K562 (cell line): ENCODE data around the gene TSPYL2. TPM values are rescaled to one million over a fixed set of nuclear protein-coding genes. Genes with fewer than 3 reads are reported as not detected.

Experiments used
- ATAC-seq: fragments of 200-7000 bp; cut with Tn5 transposase; 3 replicates; pipeline ENCODE4 v1.9.1; 2020; ENCODE audit warnings: moderate library complexity
- BruUV-seq: library from RNA; stranded (reverse); fragments of 400-500 nt; replicated peaks from 2 replicates; lab custom pipeline; 2021; lab: Mats Ljungman, UMichigan
- CTCF ChIA-PET: fragments of 300-600 bp; formaldehyde crosslinking; extraction: SDS; loops from one replicate; lab custom pipeline; 2021; ENCODE audit warnings: low intra/inter-chr PET ratio; lab: Yijun Ruan, JAX
- POLR2A ChIA-PET: fragments of 300-600, 350-650 bp; sonication (Branson Sonifier 250); formaldehyde crosslinking; extraction: SDS; loops from one replicate; lab custom pipeline; 2021; ENCODE audit warnings: antibody characterized with exemption, inconsistent platforms; lab: Yijun Ruan, JAX
- DNase-seq, 4 experiments: peaks; one replicate each; pipeline versions ENCODE4 v3.0.0 to v3.0.0-alpha.2; 2011 to 2018; ENCODE audit warnings: low spot score in 3 of 4, mixed read lengths in 3 of 4; ENCODE audit errors: extremely low read depth in 1 of 4
- FAIRE-seq: peaks from 2 replicates; lab custom pipeline; 2011; peaks lifted over from hg19 to GRCh38; lab: Jason Lieb, UNC
- H2AFZ ChIP-seq: 2 replicates; pipeline ENCODE4 v1.6.0; 2011; ENCODE audit warnings: low read depth, low read length, control low read depth, inconsistent platforms
- H3K27ac ChIP-seq: fragments of 200-600 bp; 3 replicates; pipeline ENCODE4 v1.8.0; 2011; ENCODE audit warnings: low read depth, mild to moderate bottlenecking, control low read depth, inconsistent platforms, low read length, moderate library complexity, mixed read lengths; ENCODE audit errors: extremely low read depth
- H3K27me3 ChIP-seq, 2 experiments: fragments of 300-600 bp in 1 of 2; 2 replicates in 1 of 2; 3 replicates in 1 of 2; pipeline versions ENCODE4 v1.6.0 to v1.8.0; 2011; ENCODE audit warnings: inconsistent platforms in 2 of 2, low read length in 2 of 2, mild to moderate bottlenecking in 1 of 2, mixed read lengths in 1 of 2, moderate library complexity in 1 of 2; ENCODE audit not compliant: control insufficient read depth in 2 of 2, insufficient read depth in 2 of 2
- H3K36me3 ChIP-seq: fragments of 300-600 bp; 3 replicates; pipeline ENCODE4 v1.8.0; 2011; ENCODE audit warnings: mild to moderate bottlenecking, low read length, inconsistent platforms; ENCODE audit not compliant: control insufficient read depth, insufficient read depth
- H3K4me1 ChIP-seq, 2 experiments: fragments of 200-600 bp in 1 of 2; replicated peaks in 1 of 2; 2 replicates in 1 of 2; 3 replicates in 1 of 2; pipeline versions ENCODE4 v1.5.1 to v1.8.0; 2011; ENCODE audit warnings: inconsistent platforms in 2 of 2, low read length in 2 of 2, mild to moderate bottlenecking in 1 of 2, mixed read lengths in 1 of 2, moderate library complexity in 1 of 2; ENCODE audit not compliant: control insufficient read depth in 2 of 2, insufficient read depth in 2 of 2
- H3K4me2 ChIP-seq: 2 replicates; pipeline ENCODE4 v1.6.1; 2011; ENCODE audit warnings: low read length, control low read depth, inconsistent platforms, mixed read lengths; ENCODE audit not compliant: insufficient read depth
- H3K4me3 ChIP-seq: fragments of 200-600 bp; sonication (generic), shearing (Covaris generic); 2 replicates; pipeline ENCODE4 v1.5.1; 2016; ENCODE audit warnings: control low read depth, inconsistent platforms
- H3K79me2 ChIP-seq: fragments of 200-600 bp; 3 replicates; pipeline ENCODE4 v1.8.0; 2011; ENCODE audit warnings: low read length, inconsistent platforms; ENCODE audit not compliant: control insufficient read depth, insufficient read depth
- H3K9ac ChIP-seq, 2 experiments: 2 replicates each; pipeline versions ENCODE4 v1.6.0 to v1.6.1; 2011; ENCODE audit warnings: low read depth in 2 of 2, low read length in 2 of 2, control low read depth in 1 of 2, inconsistent platforms in 1 of 2, mild to moderate bottlenecking in 1 of 2, mixed read lengths in 1 of 2; ENCODE audit not compliant: insufficient read depth in 1 of 2
- H3K9me1 ChIP-seq: one replicate; pipeline ENCODE4 v1.6.0; 2011; ENCODE audit warnings: inconsistent platforms, mild to moderate bottlenecking, low read length, moderate library complexity; ENCODE audit not compliant: control insufficient read depth, insufficient read depth
- H3K9me3 ChIP-seq: replicated peaks from 2 replicates; pipeline ENCODE4 v1.5.1; 2011; ENCODE audit warnings: low read depth, low read length, inconsistent platforms; ENCODE audit not compliant: control insufficient read depth, insufficient read depth
- H4K20me1 ChIP-seq: replicated peaks from 2 replicates; pipeline ENCODE4 v1.6.1; 2011; ENCODE audit warnings: low read length, inconsistent platforms, mixed read lengths; ENCODE audit not compliant: control insufficient read depth, insufficient read depth
- HMGN3 ChIP-seq: IDR thresholded peaks from 2 replicates; pipeline ENCODE4 v1.6.1; 2011; ENCODE audit warnings: borderline replicate concordance, low read depth, mild to moderate bottlenecking, mixed read lengths, low read length; ENCODE audit not compliant: insufficient read length; ENCODE audit errors: extremely low read depth
- KAT2B ChIP-seq: IDR thresholded peaks from one replicate; pipeline ENCODE4 v1.6.1; 2012; ENCODE audit warnings: low read depth, mild to moderate bottlenecking, control low read depth, inconsistent platforms, low read length, moderate library complexity
- RBFOX2 ChIP-seq: fragments of 200-400 bp; formaldehyde crosslinking; IDR thresholded peaks from 2 replicates; pipeline ENCODE4 v1.6.1; 2017; ENCODE audit warnings: low read depth, mild to moderate bottlenecking, low read length, moderate library complexity
- SMARCB1 ChIP-seq: IDR thresholded peaks from 2 replicates; pipeline ENCODE4 v1.6.1; 2011; ENCODE audit warnings: improper control_type of control experiment, low read depth; ENCODE audit not compliant: insufficient read length
- WGBS: fragments of 100-300 bp; shearing (Covaris generic); methylation state at CpG from one replicate; pipeline ENCODE4 v1.1.6; 2016; ENCODE audit warnings: low coverage, mixed read lengths; ENCODE audit not compliant: insufficient coverage; ENCODE audit errors: missing lambda C conversion rate; 5-methylcytosine and 5-hydroxymethylcytosine counted together
- in situ Hi-C: fragments of 300-500 bp; cut with MboI; formaldehyde crosslinking; loops from 4 replicates; pipeline ENCODE4 v1.15.0; 2018; ENCODE audit warnings: inconsistent platforms, mixed read lengths
- intact Hi-C: fragments of 100-400 bp; cut with micrococcal nuclease; formaldehyde crosslinking; loops from 2 replicates; pipeline ENCODE4 v1.14.2; 2022
- polyA plus RNA-seq, 8 experiments: library from polyadenylated mRNA; depleted of rRNA in 4 of 8; stranded (reverse) in 5 of 8; unstranded in 3 of 8; fragments of >200 nt; fragmentation: Nextera tagmentation in 2 of 8; fragmentation: Illumina TruSeq in 1 of 8; extraction: Ambion mirVana in 2 of 8; extraction: Trizol in 1 of 8; gene quantifications; 2 replicates each; pipeline versions ENCODE4 v1.2.1 to v1.2.3, GENCODE V29; 2011 to 2014; ENCODE audit warnings: inconsistent platforms in 1 of 8, missing spikeins in 1 of 8
- total RNA-seq, 7 experiments: library from RNA; depleted of rRNA in 6 of 7; stranded (reverse); fragments of >200 nt in 6 of 7; fragmentation: Illumina TruSeq in 2 of 7; extraction: Trizol in 2 of 7; gene quantifications; 2 replicates each; pipeline versions ENCODE4 v1.2.1 to v1.2.3, GENCODE V29; 2011 to 2021; ENCODE audit warnings: low replicate concordance in 1 of 7
- TF ChIP-seq, protein P1 (sequence below): sonication (generic); formaldehyde crosslinking; IDR thresholded peaks from 2 replicates; pipeline ENCODE4 v1.8.1; 2023; ENCODE audit warnings: mild to moderate bottlenecking, missing genetic modification reagents
- TF ChIP-seq, protein P2 (sequence below): fragments of 200-800 bp; sonication (Bioruptor generic); IDR thresholded peaks from 2 replicates; pipeline ENCODE4 v1.6.1; 2017; ENCODE audit warnings: missing genetic modification characterization, missing compliant biosample characterization

TSPYL2 gene
- total and polyA plus RNA-seq, 9 of the 15 experiments (the other 6 are each of a cell fraction or from before 2014, with no cell fraction given) = 0.41 to 20.0 (median 10.8) TPM

DNA sequence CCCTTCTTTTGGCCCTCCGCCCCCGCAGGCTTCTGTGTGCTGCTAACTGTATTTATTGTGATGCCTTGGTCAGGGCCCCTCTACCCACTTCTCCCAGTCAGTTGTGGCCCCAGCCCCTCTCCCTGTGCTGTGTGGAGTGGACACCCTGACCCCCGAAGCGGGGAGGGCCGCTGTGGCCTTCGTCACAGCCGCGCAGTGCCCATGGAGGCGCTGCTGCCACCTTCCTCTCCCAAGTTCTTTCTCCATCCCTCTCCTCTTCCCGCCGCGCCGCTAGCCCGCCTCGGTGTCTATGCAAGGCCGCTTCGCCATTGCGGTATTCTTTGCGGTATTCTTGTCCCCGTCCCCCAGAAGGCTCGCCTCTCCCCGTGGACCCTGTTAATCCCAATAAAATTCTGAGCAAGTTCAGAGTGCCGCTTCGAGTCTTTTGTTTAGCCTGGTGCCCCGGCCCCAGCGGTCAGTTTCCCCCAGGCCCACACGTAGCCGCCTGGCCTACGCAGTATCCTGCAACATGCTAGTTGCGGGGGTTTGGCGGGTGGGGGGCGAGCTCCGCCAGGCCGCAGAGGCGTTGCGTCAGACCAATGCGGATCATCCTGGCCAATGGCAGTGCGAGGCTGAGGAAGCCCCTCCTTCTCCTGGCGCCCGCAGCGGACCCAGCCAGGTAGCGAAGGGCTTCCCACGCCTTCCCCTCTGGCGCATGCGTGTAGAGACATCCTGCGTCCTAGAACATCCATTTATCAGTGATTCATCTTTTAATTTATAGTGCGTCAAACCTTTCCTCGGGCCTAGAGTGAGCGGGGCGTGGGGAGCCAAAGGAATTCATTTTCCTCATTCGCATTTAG, 6.2 kb downstream of the TSPYL2 start:
- Histone ChIP-seq H3K27me3 (no peaks in the 10 kb centered on the region; a peak in 2 of 5 replicates), H3K4me1 (0 out of 5 replicates have a peak, but pooled peaks cover 0 to 1% of the 10 kb centered on the region in 2 experiments), H3K9me1 (no peaks in the 10 kb centered on the region), H3K27ac (no peak overlapping the region), H3K4me3 (no peak overlapping the region), H3K36me3 (peaks cover 18% of the 10 kb centered on the region; the same call in 2 of the 3 replicates), H2AFZ (no peak overlapping the region), H3K9me3 (no peaks in the 10 kb centered on the region; the same call in 1 of the 2 replicates), H3K4me2 (no peak overlapping the region), H3K79me2 (peaks cover 3% of the 10 kb centered on the region; the same call in 1 of the 3 replicates), H3K9ac (no peak overlapping the region), H4K20me1 (0 out of 2 replicates have a peak, but pooled peaks cover under 1% of the 10 kb centered on the region)
- FAIRE-seq (no peak), DNase-seq (no peak), ATAC-seq (no peak)
- ChIA-PET POLR2A (no interaction called here), CTCF (interaction anchor here (1.3 to 1.5 kb wide), 2 partner anchors 17 kb away, joined by 3 to 7 read pairs; no protein-coding TSS in a partner anchor)
- BruUV-seq = no TSS peak
- WGBS = 48% methylated on average over 23 of the region's 51 CpGs
- in situ Hi-C loops (no loop called here), intact Hi-C loops (no loop called here)
- TF ChIP-seq, protein P1, sequence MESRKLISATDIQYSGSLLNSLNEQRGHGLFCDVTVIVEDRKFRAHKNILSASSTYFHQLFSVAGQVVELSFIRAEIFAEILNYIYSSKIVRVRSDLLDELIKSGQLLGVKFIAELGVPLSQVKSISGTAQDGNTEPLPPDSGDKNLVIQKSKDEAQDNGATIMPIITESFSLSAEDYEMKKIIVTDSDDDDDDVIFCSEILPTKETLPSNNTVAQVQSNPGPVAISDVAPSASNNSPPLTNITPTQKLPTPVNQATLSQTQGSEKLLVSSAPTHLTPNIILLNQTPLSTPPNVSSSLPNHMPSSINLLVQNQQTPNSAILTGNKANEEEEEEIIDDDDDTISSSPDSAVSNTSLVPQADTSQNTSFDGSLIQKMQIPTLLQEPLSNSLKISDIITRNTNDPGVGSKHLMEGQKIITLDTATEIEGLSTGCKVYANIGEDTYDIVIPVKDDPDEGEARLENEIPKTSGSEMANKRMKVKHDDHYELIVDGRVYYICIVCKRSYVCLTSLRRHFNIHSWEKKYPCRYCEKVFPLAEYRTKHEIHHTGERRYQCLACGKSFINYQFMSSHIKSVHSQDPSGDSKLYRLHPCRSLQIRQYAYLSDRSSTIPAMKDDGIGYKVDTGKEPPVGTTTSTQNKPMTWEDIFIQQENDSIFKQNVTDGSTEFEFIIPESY (CRISPR knock-in tag) = peak; percentile 77
- TF ChIP-seq, protein P2, sequence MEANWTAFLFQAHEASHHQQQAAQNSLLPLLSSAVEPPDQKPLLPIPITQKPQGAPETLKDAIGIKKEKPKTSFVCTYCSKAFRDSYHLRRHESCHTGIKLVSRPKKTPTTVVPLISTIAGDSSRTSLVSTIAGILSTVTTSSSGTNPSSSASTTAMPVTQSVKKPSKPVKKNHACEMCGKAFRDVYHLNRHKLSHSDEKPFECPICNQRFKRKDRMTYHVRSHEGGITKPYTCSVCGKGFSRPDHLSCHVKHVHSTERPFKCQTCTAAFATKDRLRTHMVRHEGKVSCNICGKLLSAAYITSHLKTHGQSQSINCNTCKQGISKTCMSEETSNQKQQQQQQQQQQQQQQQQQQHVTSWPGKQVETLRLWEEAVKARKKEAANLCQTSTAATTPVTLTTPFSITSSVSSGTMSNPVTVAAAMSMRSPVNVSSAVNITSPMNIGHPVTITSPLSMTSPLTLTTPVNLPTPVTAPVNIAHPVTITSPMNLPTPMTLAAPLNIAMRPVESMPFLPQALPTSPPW = no peak
- TF ChIP-seq KAT2B = no peak
- TF ChIP-seq RBFOX2 = 0 out of 2 replicates have a peak, but pooled peaks have one; percentile 33
- TF ChIP-seq SMARCB1 = no peak
- peak; percentile 19 for TF ChIP-seq HMGN3
